Measurements from ENCODE around the gene SMO. TPM values are rescaled to one million over a fixed set of nuclear protein-coding genes. Genes with fewer than 3 reads are reported as not detected.
"Not testable (repeated sequence)": the region's sequence is repeated elsewhere in the genome, so short reads cannot be mapped to it uniquely, and the experiment has no call there.

SMO gene
- total and polyA plus RNA-seq, 9 of the 15 experiments (the other 6 are each of a cell fraction or from before 2014, with no cell fraction given): 0.05 to 0.13 (median 0.10) TPM; not detected in 5

GRCh38 chr7:129218514-129219062 is 30.2 kb downstream of the SMO start (continued):
- TF ChIP-seq ETS2 (tag; IDR thresholded peaks at IDR 0.05; ENCODE audit: borderline replicate concordance, poor library complexity, severe bottlenecking) (no peak), MYC (IDR thresholded peaks at IDR 0.05; ENCODE audit: low read depth, low read length) (0 out of 2 replicates have a peak, but pooled peaks have one; percentile 39), MYC (CRISPR knock-in tag; IDR thresholded peaks at IDR 0.05; ENCODE audit: borderline replicate concordance, low read depth) (no peak), SLC30A9 (CRISPR knock-in tag; IDR thresholded peaks at IDR 0.05) (no peak), ZNF212 (CRISPR knock-in tag; IDR thresholded peaks at IDR 0.05) (no peak)

GRCh38 chr7:129219166-129219565 is 30.7 kb downstream of the SMO start:
- H3K4me1 ChIP-seq (replicated peaks in 1 of 2; ENCODE audit: control insufficient read depth in 2 of 2, insufficient read depth in 2 of 2, low read length in 2 of 2); H3K9me1 ChIP-seq (ENCODE audit: control insufficient read depth, insufficient read depth, low read length); H3K4me3 ChIP-seq; H3K36me3 ChIP-seq (ENCODE audit: control insufficient read depth, insufficient read depth, low read length); ATAC-seq; H3K9me3 ChIP-seq (replicated peaks; ENCODE audit: control insufficient read depth, insufficient read depth, low read depth, low read length); H3K79me2 ChIP-seq (ENCODE audit: control insufficient read depth, insufficient read depth, low read length); H4K20me1 ChIP-seq (replicated peaks; ENCODE audit: control insufficient read depth, insufficient read depth, low read length); H2AFZ ChIP-seq (ENCODE audit: low read depth, low read length); H3K27ac ChIP-seq (ENCODE audit: extremely low read depth, low read depth, low read length); H3K9ac ChIP-seq (ENCODE audit: insufficient read depth in 1 of 2, low read depth in 2 of 2, low read length in 2 of 2); BruUV-seq (replicated peaks); H3K4me2 ChIP-seq (ENCODE audit: insufficient read depth, low read length); FAIRE-seq; DNase-seq (ENCODE audit: extremely low read depth in 1 of 4, low spot score in 3 of 4); TF ChIP-seq CEBPG (tag; conservative IDR thresholded peaks at IDR 0.05 in 1 of 2, IDR thresholded peaks at IDR 0.05 in 1 of 2): not testable (repeated sequence)
- ChIA-PET POLR2A (interaction anchor here (0.6 to 1.3 kb wide), 5 partner anchors 12 to 157 kb away, joined by 3 to 5 read pairs (median 4); no protein-coding TSS in a partner anchor), CTCF (ENCODE audit: low intra/inter-chr PET ratio) (interaction anchor here (0.5 to 3.0 kb wide), 13 partner anchors 52 to 1566 kb away, joined by 3 to 57 read pairs (median 4); no protein-coding TSS in a partner anchor)
- TF ChIP-seq ZNF121 (CRISPR knock-in tag; conservative IDR thresholded peaks at IDR 0.05): peak; percentile 99
- 0 out of 2 replicates have a peak, but pooled peaks have one; percentile 10 for TF ChIP-seq ZNF512 (tag; IDR thresholded peaks at IDR 0.05)
- peak; percentile 68 for TF ChIP-seq CEBPG (CRISPR knock-in tag; IDR thresholded peaks at IDR 0.05)
- intact Hi-C loops (cut with micrococcal nuclease) (loop anchor here (5.0 kb wide), 1 partner anchor 793 kb away; no protein-coding TSS in a partner anchor), in situ Hi-C loops (cut with MboI) (loop anchor here (5.0 kb wide), 2 partner anchors 78 to 423 kb away; no protein-coding TSS in a partner anchor)
- peaks cover 8 to 23% of the 10 kb centered on the region in 2 experiments; a peak in 2 of 5 replicates for H3K27me3 ChIP-seq (ENCODE audit: control insufficient read depth in 2 of 2, insufficient read depth in 2 of 2, low read length in 2 of 2)
- WGBS (ENCODE audit: insufficient coverage, low coverage, missing lambda C conversion rate): 22% methylated on average over 4 of the region's 4 CpGs

All from K562 (cell line).